Activated T-helper 2 cell treated with anti-CD3 and anti-CD28 coated beads, Interferon-gamma antibody, Interleukin-2, Interleukin-4, amounts not matched to agents 10 μg/mL and 5 μg/mL and 100 μg/mL, durations not matched to agents 14 hours and 24 hours and 36 hours (primary cell): Measurements from ENCODE around the gene WNK2. TPM values are rescaled to one million over a fixed set of nuclear protein-coding genes. Genes with fewer than 3 reads are reported as not detected.

Source experiments
- DNase-seq: peaks from one replicate; pipeline ENCODE4 v3.0.0; 2021; ENCODE audit warnings: low spot score
- H3K27ac Mint-ChIP-seq: one replicate; pipeline ENCODE4 v1.8.0; 2021; ENCODE audit warnings: mixed read lengths
- H3K27me3 Mint-ChIP-seq: one replicate; pipeline ENCODE4 v1.8.0; 2021; ENCODE audit warnings: low read depth, mixed read lengths
- H3K36me3 Mint-ChIP-seq: one replicate; pipeline ENCODE4 v1.8.0; 2021; ENCODE audit warnings: low read depth, mixed read lengths
- H3K4me1 Mint-ChIP-seq: one replicate; pipeline ENCODE4 v1.8.0; 2021; ENCODE audit warnings: low read depth, mixed read lengths
- H3K4me3 Mint-ChIP-seq: one replicate; pipeline ENCODE4 v1.8.0; 2021; ENCODE audit warnings: low read depth, mild to moderate bottlenecking, moderate library complexity, mixed read lengths
- H3K9me3 Mint-ChIP-seq: one replicate; pipeline ENCODE4 v1.8.0; 2021; ENCODE audit warnings: mixed read lengths
- intact Hi-C: fragments of 100-400 bp; cut with micrococcal nuclease; formaldehyde crosslinking; loops from one replicate; pipeline ENCODE4 v1.15.1; 2023
- total RNA-seq: library from RNA; stranded (reverse); gene quantifications from 2 replicates; pipeline ENCODE4 v1.2.3, GENCODE V29; 2022

The WNK2 gene
- total RNA-seq, 1 donor from 2014 or later, result 1.6 TPM

GRCh38 chr9:93296889-93297480 is 113.0 kb downstream of the WNK2 start:
- H3K4me3 Mint-ChIP-seq, result no peak overlapping the region
- intact Hi-C loops, result no loop called here

DNA sequence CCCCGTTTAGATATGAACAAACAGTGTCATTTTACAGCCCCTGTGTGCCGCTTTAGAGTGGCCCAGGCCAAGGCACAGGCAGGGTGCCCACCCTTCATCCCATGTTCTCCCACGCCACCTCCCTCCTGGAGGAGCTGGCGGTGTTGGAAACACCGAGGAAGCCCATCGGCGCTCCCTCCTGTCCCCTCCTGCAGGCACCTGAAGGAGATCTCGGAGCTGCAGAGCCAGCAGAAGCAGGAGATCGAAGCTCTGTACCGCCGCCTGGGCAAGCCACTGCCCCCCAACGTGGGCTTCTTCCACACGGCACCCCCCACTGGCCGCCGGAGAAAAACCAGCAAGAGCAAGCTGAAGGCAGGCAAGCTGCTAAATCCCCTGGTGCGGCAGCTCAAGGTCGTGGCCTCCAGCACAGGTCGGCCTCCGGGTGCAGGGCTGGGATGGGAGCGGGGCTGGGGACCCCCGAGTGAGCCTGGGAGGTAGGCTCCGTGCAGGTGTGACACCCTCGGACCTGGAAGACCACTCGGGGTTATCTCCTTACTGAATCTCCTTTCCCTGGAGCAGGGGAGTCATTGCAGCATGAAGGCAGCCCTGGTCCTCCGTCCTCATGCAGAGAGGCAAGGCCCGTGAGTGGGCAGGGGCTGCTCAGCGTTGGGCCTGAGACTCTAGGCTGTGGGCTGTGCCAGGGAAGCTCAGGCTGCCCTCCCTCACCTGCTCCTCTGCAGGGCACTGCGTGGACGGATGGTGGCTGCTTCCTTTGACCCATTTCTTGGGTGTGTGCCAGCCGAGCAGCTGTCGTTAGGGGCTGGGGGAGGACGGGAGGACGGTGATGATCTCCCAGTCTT is 113.9 kb downstream of the WNK2 start:
- DNase-seq, result no peak
- no peaks in the 10 kb centered on the region for H3K9me3 Mint-ChIP-seq

More at GRCh38 chr9:93296889-93297480, 113.0 kb downstream of the WNK2 start:
- H3K4me1 Mint-ChIP-seq, result no peaks in the 10 kb centered on the region
- no peaks in the 10 kb centered on the region for H3K36me3 Mint-ChIP-seq
- no peak overlapping the region for H3K27ac Mint-ChIP-seq
- H3K27me3 Mint-ChIP-seq, result peaks cover 2% of the 10 kb centered on the region
- DNase-seq, result no peak
- H3K9me3 Mint-ChIP-seq, result no peaks in the 10 kb centered on the region

DNA sequence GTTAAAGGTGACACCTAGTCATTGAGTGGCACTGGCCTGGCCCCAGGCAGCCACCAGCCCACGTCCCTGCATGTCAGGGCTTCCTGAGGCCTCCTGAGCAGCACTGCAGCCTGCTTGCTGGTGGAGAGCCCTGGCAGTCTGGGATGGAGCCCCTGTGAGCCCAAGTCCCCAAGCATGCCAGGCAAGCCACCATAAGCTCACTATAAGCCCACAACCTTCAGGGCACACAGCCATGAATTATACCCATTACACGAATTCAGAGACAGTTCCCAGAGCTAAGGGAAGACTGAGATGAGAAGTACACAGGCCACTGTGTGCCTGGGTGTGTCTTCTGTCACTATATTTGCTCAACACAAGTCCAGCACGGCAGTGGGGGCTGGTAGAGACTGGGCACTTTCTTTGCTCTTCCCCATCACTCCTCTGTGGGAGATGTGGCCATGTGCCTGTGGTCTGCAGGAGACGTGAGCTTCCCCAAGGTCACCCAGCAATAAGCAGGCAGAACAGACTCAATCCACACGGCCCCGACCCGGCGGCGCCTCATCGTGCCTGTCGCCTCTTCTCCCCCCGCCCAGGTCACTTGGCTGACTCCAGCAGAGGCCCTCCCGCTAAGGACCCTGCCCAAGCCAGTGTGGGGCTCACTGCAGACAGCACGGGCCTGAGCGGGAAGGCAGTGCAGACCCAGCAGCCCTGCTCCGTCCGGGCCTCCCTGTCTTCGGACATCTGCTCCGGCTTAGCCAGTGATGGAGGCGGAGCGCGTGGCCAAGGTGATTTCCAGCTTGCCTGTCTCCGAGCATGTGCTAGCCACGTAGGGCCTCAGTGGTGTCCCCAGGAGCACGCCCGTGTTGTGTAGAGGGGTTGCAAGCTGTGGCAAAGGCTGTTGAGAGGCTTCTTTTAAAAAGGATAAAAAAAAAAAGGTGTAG is 114.8 kb downstream of the WNK2 start:
- Mint-ChIP-seq H3K27ac (no peak overlapping the region), H3K4me3 (no peak overlapping the region), H3K27me3 (no peaks in the 10 kb centered on the region), H3K4me1 (no peaks in the 10 kb centered on the region), H3K36me3 (no peaks in the 10 kb centered on the region), H3K9me3 (no peaks in the 10 kb centered on the region)
- intact Hi-C loops, result no loop called here
- DNase-seq, result no peak

More for the DNA sequence above, 113.9 kb downstream of the WNK2 start:
- intact Hi-C loops, result no loop called here
- Mint-ChIP-seq H3K36me3 (no peaks in the 10 kb centered on the region), H3K27ac (no peak overlapping the region), H3K27me3 (peaks cover 2% of the 10 kb centered on the region), H3K4me1 (no peaks in the 10 kb centered on the region), H3K4me3 (no peak overlapping the region)

DNA sequence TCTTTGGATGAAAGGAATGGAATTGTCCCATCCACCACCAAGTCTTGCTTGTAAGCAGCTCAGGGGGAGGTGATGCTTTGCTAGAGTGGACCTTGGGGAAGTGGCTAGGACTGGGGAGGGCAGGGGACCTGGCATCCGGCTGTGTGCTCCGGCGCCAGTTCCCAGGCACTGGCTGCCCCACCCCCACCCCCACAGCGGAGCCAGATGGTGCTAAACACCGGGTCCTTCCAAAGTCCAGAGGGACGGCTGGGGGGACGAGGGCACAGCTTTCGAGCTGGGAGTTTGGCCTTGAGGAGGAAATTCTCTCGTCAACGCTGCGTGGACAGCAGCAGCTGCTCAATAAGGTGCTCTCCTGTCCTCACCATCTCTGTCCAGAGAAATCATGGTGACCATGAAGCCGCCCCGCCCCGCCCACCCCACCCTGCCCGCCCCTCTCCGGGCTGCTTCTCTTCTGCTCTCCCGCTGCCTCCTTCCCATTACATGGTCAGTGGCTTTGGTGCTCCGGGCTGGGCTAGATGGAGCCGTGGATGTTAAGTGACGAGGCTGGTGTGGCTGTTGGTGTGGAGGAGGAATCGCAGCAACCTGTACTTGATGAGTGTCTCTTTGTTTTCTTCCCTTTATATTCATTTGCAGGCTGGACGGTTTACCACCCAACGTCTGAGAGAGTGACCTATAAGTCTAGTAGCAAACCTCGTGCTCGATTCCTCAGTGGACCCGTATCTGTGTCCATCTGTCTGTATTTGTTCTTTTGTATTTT is 115.7 kb downstream of the WNK2 start:
- Mint-ChIP-seq H3K27ac (no peak overlapping the region), H3K27me3 (no peaks in the 10 kb centered on the region), H3K4me1 (no peaks in the 10 kb centered on the region), H3K4me3 (no peak overlapping the region), H3K9me3 (no peaks in the 10 kb centered on the region), H3K36me3 (no peaks in the 10 kb centered on the region)
- intact Hi-C loops, result loop anchor here (5.0 kb wide), 1 partner anchor 192 kb away; no protein-coding TSS in a partner anchor
- no peak for DNase-seq

DNA sequence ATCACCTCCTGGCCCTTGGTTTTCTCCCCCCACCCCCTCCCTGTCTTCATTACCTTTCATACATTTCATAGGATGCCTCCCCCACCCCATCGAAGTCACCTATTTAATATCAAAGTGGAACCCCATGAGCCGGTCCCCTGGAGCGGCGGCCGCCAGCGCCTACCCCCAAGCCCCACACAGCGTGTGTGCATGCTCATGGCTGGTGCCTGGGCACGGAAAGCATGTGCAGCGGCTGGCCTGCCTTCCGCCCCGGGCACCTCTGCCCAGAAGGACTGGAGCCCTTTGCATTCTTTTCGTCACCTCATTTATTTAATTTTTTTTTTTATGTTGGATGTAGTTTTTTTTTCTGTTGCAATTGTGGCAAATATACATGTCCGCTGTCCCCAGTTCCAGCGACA is 116.2 kb downstream of the WNK2 start:
- DNase-seq, result no peak
- no peaks in the 10 kb centered on the region for H3K36me3 Mint-ChIP-seq
- no peaks in the 10 kb centered on the region for H3K27me3 Mint-ChIP-seq
- H3K4me1 Mint-ChIP-seq, result no peaks in the 10 kb centered on the region
- intact Hi-C loops, result loop anchor here (5.0 kb wide), 1 partner anchor 193 kb away; no protein-coding TSS in a partner anchor
- no peak overlapping the region for H3K27ac Mint-ChIP-seq
- H3K4me3 Mint-ChIP-seq, result no peak overlapping the region
- H3K9me3 Mint-ChIP-seq, result no peaks in the 10 kb centered on the region

DNA sequence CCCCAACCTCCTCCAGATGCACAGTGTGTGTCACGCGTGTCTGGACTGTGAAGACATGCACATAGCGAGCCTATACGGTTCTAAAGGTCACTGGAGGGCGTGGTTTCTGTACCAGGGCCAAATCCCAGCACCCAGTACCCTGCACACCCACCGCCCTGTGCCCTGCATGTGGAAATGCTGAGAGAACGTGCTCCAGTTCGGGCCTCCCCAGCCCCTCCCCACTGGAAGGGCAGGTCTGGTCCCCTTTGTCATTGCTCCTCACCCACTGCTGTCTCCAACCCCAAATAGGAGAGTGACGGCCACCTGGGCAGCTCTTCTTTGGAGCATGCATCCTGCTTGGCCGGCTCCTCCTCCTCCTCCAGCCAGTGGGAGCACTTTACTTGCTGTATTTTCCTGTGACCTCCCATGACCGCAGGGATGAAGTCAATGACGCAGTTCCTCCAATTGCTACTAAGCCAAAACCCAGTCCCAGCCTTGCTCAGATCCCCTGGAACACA is 116.7 kb downstream of the WNK2 start:
- H3K27ac Mint-ChIP-seq, result no peak overlapping the region
- DNase-seq, result no peak
- intact Hi-C loops, result loop anchor here (5.0 kb wide), 1 partner anchor 193 kb away; no protein-coding TSS in a partner anchor
- no peaks in the 10 kb centered on the region for H3K36me3 Mint-ChIP-seq
- no peaks in the 10 kb centered on the region for H3K27me3 Mint-ChIP-seq
- no peaks in the 10 kb centered on the region for H3K9me3 Mint-ChIP-seq
- H3K4me3 Mint-ChIP-seq, result no peak overlapping the region
- no peaks in the 10 kb centered on the region for H3K4me1 Mint-ChIP-seq

- Mint-ChIP-seq H3K4me3 (no peak overlapping the region), H3K27ac (no peak overlapping the region), H3K36me3 (no peaks in the 10 kb centered on the region), H3K4me1 (no peaks in the 10 kb centered on the region), H3K9me3 (no peaks in the 10 kb centered on the region), H3K27me3 (no peaks in the 10 kb centered on the region)
- intact Hi-C loops, result loop anchor here (5.0 kb wide), 1 partner anchor 194 kb away; no protein-coding TSS in a partner anchor
- DNase-seq, result no peak
Measured at GRCh38 chr9:93301291-93301811, 117.4 kb downstream of the WNK2 start.

DNA sequence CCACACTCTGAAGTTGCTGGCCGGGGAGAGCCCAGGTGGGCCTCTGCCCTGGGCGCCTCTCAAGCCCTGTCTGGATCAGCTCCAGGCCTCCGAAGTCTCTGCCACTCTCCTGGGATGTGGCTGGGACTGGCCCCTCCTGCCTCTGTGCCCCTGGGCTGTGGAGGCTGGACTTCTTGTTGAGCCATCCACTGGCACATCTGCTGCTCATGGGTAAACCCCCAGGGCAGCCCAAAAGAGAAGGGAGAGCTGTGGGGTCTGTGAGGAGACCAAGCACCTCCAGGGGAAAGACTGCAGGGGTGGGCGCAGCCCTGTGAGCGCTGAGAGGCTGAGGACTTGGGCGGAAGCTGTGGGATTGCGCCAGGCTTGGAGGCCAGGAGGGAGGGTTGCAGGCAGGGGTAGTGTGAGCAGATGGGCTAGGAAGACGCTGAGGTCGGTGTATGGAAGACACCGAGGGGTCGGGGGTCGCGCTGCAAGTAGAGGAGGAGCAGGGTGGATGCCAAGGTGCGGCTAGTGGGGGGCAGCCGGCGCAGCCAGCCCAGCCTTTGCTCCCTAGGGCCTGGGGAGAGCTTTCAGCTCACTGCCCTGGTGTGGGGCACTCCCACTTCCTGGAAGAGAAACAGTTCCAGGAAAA is 118.1 kb downstream of the WNK2 start:
- Mint-ChIP-seq H3K27me3 (no peaks in the 10 kb centered on the region), H3K27ac (no peak overlapping the region), H3K4me1 (no peaks in the 10 kb centered on the region), H3K36me3 (no peaks in the 10 kb centered on the region), H3K4me3 (no peak overlapping the region), H3K9me3 (no peaks in the 10 kb centered on the region)
- DNase-seq, result no peak
- intact Hi-C loops, result loop anchor here (2.0 to 5.0 kb wide), 2 partner anchors 141 to 195 kb away; no protein-coding TSS in a partner anchor

- no peaks in the 10 kb centered on the region for H3K27me3 Mint-ChIP-seq
- intact Hi-C loops, result loop anchor here (2.0 to 5.0 kb wide), 2 partner anchors 142 to 195 kb away; no protein-coding TSS in a partner anchor
- H3K27ac Mint-ChIP-seq, result no peak overlapping the region
- DNase-seq, result peak; percentile 29
- H3K4me3 Mint-ChIP-seq, result no peak overlapping the region
- no peaks in the 10 kb centered on the region for H3K4me1 Mint-ChIP-seq
- H3K36me3 Mint-ChIP-seq, result no peaks in the 10 kb centered on the region
- H3K9me3 Mint-ChIP-seq, result no peaks in the 10 kb centered on the region
Measured at GRCh38 chr9:93302586-93303257, 118.8 kb downstream of the WNK2 start.

- Mint-ChIP-seq H3K4me1 (no peaks in the 10 kb centered on the region), H3K9me3 (no peaks in the 10 kb centered on the region), H3K27ac (no peak overlapping the region), H3K4me3 (no peak overlapping the region), H3K27me3 (no peaks in the 10 kb centered on the region), H3K36me3 (no peaks in the 10 kb centered on the region)
- intact Hi-C loops, result loop anchor here (2.0 to 5.0 kb wide), 2 partner anchors 143 to 196 kb away; no protein-coding TSS in a partner anchor
- no peak for DNase-seq
Measured at GRCh38 chr9:93303258-93303771, 119.4 kb downstream of the WNK2 start.
